Suprapubic skin (tissue), 3 donors: ENCODE data around the gene PLEKHH1.

Source experiments
- POLR2AphosphoS5 ChIP-seq, 3 donors: sonication (generic); formaldehyde crosslinking; IDR thresholded peaks; one replicate each; pipeline ENCODE4 v1.6.1; 2017; ENCODE audit warnings: antibody characterized with exemption in 3 of 3
- TF ChIP-seq, protein P1 (sequence below), 2 donors: fragments of 200-600 bp in 1 of 2; fragments of 450-650 bp in 1 of 2; sonication (generic) in 1 of 2; IDR thresholded peaks; one replicate each; pipeline ENCODE4 v1.5.1; 2016 to 2019; ENCODE audit warnings: antibody characterized with exemption in 2 of 2, mild to moderate bottlenecking in 1 of 2, moderate library complexity in 1 of 2

DNA sequence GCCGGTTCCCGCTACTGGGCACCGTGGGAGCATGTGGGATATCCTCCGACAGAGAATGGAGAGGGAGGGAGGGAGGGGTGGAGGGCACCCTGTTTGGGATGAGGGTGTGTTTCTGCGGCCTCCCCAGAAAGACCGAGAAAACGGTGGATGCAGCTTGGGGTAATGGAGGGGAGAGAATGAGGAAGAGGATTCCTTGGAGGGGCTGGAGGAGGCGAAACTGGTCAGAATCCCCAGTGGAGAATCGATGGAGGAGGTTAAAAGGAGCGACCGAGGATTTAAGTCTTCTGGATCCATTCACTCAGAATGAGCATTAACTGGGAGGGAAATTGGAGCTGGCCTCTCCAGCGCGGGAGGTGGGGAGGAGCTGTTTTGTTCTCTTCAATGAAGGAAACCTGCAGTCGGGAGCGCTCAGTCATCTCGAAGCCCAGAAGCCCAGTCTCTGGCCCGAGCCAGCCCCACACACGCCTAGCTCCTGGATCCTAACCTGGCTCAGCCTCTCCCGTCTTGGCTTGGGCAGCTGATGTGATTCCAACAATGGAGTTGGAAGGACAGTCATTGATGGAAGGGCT, 87.2 kb downstream of the PLEKHH1 start:
- TF ChIP-seq, protein P1, sequence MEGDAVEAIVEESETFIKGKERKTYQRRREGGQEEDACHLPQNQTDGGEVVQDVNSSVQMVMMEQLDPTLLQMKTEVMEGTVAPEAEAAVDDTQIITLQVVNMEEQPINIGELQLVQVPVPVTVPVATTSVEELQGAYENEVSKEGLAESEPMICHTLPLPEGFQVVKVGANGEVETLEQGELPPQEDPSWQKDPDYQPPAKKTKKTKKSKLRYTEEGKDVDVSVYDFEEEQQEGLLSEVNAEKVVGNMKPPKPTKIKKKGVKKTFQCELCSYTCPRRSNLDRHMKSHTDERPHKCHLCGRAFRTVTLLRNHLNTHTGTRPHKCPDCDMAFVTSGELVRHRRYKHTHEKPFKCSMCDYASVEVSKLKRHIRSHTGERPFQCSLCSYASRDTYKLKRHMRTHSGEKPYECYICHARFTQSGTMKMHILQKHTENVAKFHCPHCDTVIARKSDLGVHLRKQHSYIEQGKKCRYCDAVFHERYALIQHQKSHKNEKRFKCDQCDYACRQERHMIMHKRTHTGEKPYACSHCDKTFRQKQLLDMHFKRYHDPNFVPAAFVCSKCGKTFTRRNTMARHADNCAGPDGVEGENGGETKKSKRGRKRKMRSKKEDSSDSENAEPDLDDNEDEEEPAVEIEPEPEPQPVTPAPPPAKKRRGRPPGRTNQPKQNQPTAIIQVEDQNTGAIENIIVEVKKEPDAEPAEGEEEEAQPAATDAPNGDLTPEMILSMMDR (IDR thresholded peaks at IDR 0.05) = no peak
- no peak for TF ChIP-seq POLR2AphosphoS5 (IDR thresholded peaks at IDR 0.05)
